ENCODE results near the gene HOTAIR. TPM values are rescaled to one million over a fixed set of nuclear protein-coding genes. Genes with fewer than 3 reads are reported as not detected.

The HOTAIR gene
- total RNA-seq, 2 donors from 2014 or later: not detected

DNA sequence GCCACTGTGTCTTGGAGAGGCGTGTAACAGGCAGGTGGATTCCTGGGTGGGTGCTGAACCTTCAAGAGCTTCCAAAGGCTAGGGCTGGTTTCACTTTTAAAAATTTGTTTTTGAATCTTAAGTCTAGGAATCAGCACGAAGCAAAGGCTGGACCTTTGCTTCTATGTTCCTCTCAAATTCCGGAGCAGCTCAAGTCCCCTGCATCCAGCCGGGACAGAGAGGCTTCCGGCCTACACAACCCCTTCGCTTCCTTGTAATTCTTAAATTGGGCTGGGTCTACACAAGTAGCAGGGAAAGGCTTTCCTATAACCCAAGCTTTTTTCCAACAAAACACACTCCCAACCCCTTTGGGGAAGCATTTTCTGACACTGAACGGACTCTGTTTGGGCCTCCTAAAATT is 11.7 kb downstream of the HOTAIR start:
- no peak for DNase-seq (ENCODE audit: low spot score in 2 of 2)
- Mint-ChIP-seq H3K36me3 (peaks cover 6 to 10% of the 10 kb centered on the region in 2 donors), H3K27ac (no peak overlapping the region), H3K9me3 (no peaks in the 10 kb centered on the region)
- no peak for ATAC-seq

DNA sequence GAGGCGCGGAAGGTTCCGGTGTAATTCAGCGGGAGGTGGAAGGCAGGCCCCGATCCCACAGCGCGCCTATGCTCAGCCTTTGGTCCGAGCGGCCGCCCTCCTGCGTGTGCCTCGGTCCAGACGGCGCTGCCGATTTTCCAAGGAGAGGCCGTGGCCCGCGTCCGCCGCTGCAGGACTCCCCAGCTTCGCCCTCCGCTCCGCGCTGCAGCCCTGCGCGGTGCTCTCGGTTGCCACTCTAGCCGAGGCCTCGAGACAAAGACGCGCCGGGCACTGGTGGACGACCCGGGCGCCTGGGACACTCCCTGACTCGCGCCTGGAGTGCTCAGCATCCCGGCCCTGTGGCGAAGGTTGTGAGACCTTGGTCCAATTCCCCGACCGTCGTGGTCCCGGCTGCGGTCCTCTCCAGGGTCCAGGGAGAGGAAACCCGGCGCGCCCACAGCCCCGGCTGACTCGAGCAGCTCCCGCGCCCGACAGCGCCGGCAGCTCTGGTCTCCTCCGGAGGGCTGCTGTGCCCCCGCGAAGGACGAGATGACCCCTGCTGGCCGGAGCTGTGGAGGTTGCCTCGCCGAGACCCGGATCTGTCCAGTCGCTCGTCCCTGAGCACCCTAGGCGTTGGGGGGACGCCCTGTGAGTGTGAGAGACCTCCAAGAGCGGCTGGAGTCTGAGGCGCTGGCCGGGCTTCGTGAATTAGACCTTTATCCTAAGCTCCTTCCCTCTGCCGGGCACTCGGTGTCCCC is 13.6 kb downstream of the HOTAIR start:
- Mint-ChIP-seq H3K27ac (no peak overlapping the region), H3K9me3 (no peaks in the 10 kb centered on the region), H3K36me3 (peaks cover 6 to 10% of the 10 kb centered on the region in 2 donors)
- no peak for ATAC-seq
- no peak for DNase-seq (ENCODE audit: low spot score in 2 of 2)

DNA sequence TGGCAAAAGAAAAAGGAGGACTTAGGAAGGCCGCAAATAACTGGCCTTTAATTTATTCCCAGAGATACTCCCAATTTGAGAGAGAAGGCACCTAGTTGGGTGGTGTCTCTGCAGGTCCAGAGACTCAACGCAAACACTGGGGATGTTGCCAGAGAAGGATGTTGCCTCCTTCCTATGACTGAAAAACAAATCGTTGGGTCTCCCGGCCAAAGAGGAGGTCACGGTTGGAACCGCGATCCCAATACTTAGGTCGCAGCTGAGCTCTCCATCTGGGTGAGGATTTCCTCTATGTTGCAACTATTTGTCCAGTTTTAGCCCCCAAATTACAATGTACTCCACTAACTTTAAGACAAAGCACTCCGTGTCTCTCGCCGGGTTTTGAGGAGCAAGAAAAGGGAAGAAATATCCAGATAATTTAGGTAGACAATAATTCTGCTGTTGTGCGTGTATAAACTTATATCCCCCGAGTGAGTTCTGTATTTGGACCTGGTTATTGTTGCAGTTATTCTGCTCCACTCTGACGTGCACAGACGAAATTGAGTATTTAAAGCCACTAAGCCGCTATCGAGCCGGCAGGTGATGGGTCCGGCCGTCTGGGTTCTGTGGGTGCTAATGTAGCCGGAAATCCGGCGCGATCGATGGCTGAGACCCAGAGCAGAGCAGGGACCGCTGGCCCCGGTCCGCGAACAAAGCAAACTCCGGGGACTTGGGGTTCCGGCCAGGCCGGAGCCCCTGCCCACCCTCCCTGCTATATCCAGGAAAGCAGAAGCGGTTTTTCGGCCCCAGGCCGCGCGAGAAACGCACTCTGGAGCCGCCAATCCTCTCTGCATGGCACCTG is 14.3 kb downstream of the HOTAIR start:
- H3K9me3 Mint-ChIP-seq: no peaks in the 10 kb centered on the region
- DNase-seq (ENCODE audit: low spot score in 2 of 2): no peak
- H3K27ac Mint-ChIP-seq: peak overlapping the region in 1 of 2 donors; percentile 90
- peaks cover 6 to 10% of the 10 kb centered on the region in 2 donors for H3K36me3 Mint-ChIP-seq
- no peak for ATAC-seq

DNA sequence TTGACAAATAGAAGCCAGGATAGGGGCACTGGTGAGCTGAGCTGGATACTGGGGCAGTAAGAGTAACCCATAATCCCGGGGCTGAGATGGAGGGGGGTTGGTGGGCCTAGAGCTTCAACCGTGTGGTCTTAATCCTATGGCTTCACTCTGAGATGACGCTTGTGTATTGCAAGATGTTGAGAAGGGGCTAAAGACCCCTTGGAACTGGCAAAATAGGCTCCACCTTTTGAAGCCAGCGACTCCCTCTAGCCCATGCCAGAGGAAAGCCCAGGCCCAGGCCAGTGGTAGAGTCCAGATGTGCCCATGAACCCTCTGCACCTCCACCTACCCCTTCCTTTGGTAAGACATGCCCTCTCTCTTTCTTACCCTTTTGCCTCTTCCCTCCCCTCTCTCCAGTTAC is 15.4 kb downstream of the HOTAIR start:
- ATAC-seq (no peak), DNase-seq (ENCODE audit: low spot score in 2 of 2) (no peak)
- H3K27ac Mint-ChIP-seq: peak overlapping the region in 1 of 2 donors; percentile 67
- H3K36me3 Mint-ChIP-seq: peaks cover 6 to 10% of the 10 kb centered on the region in 2 donors
- H3K9me3 Mint-ChIP-seq: no peaks in the 10 kb centered on the region

DNA sequence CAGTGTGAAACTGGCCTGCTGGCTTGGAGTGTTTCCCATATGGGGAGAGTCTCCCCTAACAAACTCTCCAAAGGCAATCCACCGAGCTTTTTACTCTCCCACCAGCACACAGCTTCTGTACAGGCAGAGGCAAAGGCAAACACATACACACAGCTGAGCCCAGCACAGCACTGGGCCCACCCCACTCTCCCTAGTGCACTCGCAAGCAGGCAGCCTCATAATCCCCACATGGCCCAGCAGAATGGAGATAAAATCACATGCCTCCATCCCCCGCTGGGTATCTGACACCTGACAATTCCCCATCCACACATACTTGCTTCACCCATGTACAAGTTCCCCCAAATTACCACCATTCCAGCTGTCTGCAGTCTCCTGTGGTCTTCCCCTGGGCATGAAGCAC is 16.6 kb downstream of the HOTAIR start:
- H3K9me3 Mint-ChIP-seq: no peaks in the 10 kb centered on the region
- DNase-seq (ENCODE audit: low spot score in 2 of 2) (no peak), ATAC-seq (no peak)
- H3K36me3 Mint-ChIP-seq: peaks cover 11 to 22% of the 10 kb centered on the region in 2 donors
- no peak overlapping the region for H3K27ac Mint-ChIP-seq

DNA sequence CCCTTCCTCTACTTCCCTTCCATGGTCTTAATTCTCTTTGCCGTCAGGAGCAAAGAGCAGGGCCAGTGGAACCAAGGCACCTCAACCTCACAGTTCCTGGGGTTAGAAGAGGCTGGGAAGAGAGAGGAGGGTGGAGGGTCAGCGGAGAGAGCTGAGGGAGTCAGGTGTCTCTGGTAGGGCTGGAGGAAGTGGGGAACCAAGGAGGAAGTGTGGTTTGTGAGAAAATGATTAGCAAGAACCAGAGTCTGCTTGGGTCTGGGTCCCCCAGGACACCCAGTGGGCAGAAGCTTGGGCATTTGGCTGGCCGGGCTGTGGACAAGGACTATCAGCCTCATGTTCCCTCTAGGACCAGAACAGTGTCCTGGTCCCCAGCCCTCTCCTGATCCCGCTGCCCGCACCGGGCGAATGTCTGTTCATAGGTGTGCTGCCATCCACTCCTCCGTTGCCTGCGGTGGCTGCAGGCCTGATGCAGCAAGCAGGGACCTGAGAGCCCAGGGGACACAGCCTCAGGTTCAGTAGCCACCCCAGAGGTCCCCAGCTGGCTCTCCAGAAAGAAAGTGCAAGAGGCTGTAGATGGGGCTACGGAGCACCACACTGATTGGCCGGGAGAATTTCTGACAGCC is 17.7 kb downstream of the HOTAIR start:
- H3K27ac Mint-ChIP-seq: no peak overlapping the region
- ATAC-seq: no peak

DNA sequence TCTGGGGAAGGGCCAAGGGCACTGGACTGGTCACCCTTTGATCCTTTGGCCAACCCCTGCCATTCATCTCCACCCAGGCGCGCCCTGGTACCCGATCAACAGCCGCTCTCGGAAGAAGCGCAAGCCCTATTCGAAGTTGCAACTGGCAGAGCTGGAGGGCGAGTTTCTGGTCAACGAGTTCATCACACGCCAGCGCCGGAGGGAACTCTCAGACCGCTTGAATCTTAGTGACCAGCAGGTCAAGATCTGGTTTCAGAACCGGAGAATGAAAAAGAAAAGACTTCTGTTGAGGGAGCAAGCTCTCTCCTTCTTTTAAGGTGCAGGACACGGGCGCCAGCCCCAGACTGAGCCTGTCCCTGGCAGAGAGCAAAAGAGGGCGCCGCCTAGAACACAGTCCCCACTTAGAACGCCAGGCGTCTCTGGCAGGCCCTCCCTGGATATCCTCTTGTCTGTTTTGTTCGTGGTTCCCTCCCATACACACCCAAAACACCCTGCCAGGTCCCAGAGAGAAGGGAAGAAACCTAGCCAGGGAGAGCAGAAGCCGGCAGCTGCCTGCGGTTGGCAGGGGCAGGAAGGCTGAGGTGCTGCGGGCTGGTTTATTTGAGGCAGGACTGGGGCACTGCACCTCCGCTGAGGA is 18.4 kb downstream of the HOTAIR start:
- DNase-seq (ENCODE audit: low spot score in 2 of 2) (no peak), ATAC-seq (peak in 1 of 2 donors; percentile 37)
- peak overlapping the region in 1 of 2 donors; percentile 11 for H3K27ac Mint-ChIP-seq
- H3K9me3 Mint-ChIP-seq: no peaks in the 10 kb centered on the region
- H3K36me3 Mint-ChIP-seq: peaks cover 11 to 33% of the 10 kb centered on the region in 2 donors

More for the DNA sequence above, 17.7 kb downstream of the HOTAIR start:
- DNase-seq (ENCODE audit: low spot score in 2 of 2): no peak
- H3K36me3 Mint-ChIP-seq: peaks cover 11 to 27% of the 10 kb centered on the region in 2 donors
- no peaks in the 10 kb centered on the region for H3K9me3 Mint-ChIP-seq

DNA sequence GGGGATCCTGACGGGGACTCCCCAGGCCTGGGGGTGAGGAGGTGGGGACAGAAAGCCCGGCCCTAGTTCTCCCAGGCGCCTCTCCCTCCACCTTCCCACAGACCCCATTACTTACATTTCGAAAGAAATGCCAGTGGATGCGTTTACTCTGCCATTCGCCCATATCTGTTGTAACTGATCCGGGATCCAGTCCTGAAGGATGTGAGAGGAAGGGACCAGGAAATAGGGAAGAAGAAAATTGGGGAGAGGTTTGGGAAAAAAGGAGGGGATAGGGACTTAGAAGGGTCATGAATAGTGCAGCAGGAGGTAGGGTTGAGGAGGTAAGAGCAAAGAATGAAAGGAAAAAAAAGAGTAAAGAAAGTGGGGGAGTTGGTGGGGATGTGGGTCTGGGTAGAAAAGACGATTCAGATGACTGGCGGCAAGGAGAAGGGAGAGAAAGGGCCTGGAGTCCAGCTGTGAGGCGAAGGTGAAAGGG is 18.9 kb downstream of the HOTAIR start:
- H3K27ac Mint-ChIP-seq: peak overlapping the region in 1 of 2 donors; percentile 11
- ATAC-seq: no peak
- H3K36me3 Mint-ChIP-seq: peaks cover 11 to 36% of the 10 kb centered on the region in 2 donors
- no peak for DNase-seq (ENCODE audit: low spot score in 2 of 2)
- H3K9me3 Mint-ChIP-seq: no peaks in the 10 kb centered on the region

DNA sequence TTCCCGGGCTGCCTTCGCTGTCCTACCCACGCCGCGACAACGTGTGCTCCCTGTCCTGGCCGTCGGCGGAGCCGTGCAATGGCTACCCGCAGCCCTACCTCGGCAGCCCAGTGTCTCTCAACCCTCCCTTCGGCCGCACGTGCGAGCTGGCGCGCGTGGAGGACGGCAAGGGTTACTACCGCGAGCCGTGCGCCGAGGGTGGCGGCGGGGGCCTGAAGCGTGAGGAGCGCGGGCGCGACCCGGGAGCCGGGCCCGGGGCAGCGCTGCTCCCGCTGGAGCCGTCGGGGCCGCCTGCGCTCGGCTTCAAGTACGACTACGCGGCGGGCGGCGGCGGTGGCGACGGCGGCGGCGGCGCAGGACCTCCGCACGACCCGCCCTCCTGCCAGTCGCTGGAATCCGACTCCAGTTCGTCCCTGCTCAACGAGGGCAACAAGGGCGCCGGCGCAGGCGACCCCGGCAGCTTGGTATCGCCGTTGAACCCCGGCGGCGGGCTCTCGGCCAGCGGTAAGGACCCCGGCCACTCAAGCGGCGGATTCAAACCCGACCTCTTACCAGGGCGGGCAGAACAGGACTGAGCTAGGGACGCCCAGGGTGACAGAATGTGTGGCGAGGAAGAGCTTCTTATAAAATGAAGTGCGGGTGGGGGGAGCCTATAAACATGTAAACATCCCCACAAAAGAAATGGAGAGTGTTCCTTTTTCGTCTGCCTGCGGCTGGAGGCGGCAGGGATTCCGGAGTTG is 19.5 kb downstream of the HOTAIR start:
- peaks cover 7 to 32% of the 10 kb centered on the region in 2 donors for H3K36me3 Mint-ChIP-seq
- H3K9me3 Mint-ChIP-seq: no peaks in the 10 kb centered on the region
- no peak for ATAC-seq

DNA sequence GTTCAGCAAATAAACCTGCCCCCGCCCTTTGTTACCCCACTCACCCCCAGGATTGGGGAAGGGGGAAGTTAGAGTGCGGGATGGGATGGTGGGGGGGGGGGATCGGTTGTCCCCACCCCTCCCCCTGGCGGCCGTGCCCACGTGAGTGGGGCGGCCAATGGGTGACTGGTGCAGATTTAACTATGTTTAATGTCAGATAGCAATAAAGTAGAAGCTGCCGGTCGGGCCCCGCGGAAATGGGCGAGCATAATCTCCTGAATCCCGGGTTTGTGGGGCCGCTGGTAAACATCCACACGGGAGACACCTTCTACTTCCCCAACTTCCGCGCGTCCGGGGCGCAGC is 20.1 kb downstream of the HOTAIR start, which contains the start of gene HOXC12:
Gene HOXC12 (plus strand): TSS at position 210 of the 342 bp plus-strand sequence. CDS start 27 bp downstream, at position 237.
- DNase-seq (ENCODE audit: low spot score in 2 of 2): no peak
- Mint-ChIP-seq H3K27ac (peak within 1 kb of the TSS in 1 of 2 donors; percentile 84), H3K9me3 (no peaks in the 10 kb centered on the region), H3K36me3 (peaks cover 5 to 27% of the 10 kb centered on the region in 2 donors)
- no peak for ATAC-seq

More for the DNA sequence above, 19.5 kb downstream of the HOTAIR start:
- no peak for DNase-seq (ENCODE audit: low spot score in 2 of 2)
- peak overlapping the region in 1 of 2 donors; percentile 5 for H3K27ac Mint-ChIP-seq

DNA sequence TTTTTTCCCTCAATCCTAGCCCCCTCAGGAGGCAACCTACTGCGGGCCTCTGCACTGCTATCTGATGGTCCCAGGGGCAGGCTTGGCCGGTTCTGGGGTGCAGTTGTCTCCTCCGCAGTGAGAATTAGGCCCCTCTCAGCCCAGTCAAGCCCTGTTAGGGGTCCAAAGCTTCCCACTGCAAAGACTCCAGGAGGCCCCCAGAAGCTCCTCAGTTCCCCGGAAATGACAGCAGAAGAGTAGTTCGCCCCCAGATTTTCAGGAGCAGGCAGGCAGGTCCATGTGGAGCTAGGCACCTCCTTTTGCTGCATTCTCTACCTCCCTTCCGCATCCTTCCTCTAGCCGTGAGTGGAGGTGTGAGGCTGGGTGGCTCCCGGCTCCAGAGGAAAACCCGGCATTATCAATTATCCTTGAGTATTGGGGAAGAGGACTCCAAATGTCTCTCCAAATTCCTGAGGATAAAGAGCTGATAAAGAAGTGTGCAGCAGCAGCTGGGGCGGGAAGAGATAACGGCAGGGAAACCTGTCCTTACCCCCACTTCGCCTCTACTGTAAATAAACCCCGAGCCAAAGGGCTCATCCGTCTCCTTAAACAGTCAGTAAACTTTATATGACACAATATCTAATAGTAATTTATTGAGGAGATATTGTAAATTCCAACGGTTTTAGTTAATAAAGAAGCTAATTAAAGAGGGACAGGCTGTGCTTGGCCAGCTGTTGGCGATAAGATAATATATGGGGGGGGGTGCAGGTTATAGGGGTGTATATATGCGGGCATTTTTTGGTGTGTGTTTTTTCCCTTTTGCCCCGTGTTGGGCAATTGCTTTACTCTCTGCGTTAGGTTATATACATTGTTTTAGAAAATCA is 20.7 kb downstream of the HOTAIR start:
- no peaks in the 10 kb centered on the region for H3K9me3 Mint-ChIP-seq
- peaks cover 5 to 26% of the 10 kb centered on the region in 2 donors for H3K36me3 Mint-ChIP-seq
- ATAC-seq (no peak), DNase-seq (ENCODE audit: low spot score in 2 of 2) (no peak)
- peak overlapping the region in 1 of 2 donors; percentile 84 for H3K27ac Mint-ChIP-seq

DNA sequence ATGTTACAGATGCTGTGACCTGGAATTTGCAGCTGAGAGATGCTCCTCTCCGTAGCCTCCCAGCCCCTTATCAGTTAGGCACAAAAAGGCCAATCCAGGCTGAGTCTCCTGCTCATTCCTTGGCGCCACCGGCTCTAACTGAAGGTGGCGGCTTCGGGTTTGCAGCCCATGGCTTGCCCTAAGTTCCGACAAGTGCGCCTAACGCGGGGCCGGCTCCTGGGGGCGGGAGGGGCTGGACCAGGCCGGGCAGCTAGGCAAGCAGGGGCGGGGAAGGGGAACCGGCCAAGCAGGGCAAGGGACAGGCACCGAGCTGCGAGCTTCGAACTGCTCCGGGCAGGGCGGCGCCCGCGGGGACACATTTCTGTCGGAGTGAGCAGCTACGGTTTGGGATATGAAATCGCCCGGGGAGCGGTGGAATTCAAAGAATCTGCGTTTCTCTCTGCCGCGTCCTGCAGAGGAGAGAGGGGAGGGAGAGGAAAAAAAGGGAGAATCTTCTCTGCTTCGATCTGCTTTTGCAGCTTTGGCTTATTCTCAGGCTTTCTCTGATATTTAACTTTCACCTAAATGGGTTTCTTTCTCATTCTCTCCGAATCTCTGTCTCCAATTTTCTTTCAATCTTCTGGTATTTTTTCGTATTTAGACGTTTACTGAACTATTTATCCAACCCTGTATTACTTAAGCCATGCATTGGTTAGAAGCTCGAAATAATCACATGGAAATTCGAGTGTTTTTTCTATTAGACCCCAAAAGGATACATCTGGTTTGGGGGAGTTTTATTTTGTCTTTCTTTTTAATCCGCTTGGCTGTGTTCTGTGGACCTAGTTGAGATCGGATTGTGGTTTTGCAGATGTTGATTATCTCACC is 21.7 kb downstream of the HOTAIR start:
- H3K27ac Mint-ChIP-seq: peak overlapping the region in 1 of 2 donors; percentile 79
- DNase-seq (ENCODE audit: low spot score in 2 of 2) (no peak), ATAC-seq (no peak)
- no peaks in the 10 kb centered on the region for H3K9me3 Mint-ChIP-seq
- H3K36me3 Mint-ChIP-seq: peaks cover 5 to 26% of the 10 kb centered on the region in 2 donors

DNA sequence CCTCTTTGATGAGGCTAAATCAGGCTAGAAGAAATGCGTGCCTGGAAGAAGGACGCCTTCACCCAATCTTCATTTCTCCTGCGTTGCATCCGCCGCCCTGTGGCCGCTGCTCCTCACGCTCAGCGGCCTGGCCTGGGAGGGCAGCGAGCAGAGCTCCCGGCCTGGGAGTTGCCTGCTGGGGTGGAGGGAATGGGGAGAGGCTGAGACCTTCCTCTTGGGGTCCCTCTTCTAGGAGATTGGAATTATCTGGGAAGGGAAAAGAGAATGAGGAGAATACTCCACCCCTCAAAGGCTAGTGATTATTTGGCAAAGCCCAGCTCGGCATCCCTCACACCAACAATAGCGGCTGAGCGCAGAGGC is 22.4 kb downstream of the HOTAIR start:
- Mint-ChIP-seq H3K36me3 (peaks cover 5 to 26% of the 10 kb centered on the region in 2 donors), H3K9me3 (no peaks in the 10 kb centered on the region), H3K27ac (peak overlapping the region in 1 of 2 donors; percentile 79)
- ATAC-seq: no peak
- DNase-seq (ENCODE audit: low spot score in 2 of 2): no peak

DNA sequence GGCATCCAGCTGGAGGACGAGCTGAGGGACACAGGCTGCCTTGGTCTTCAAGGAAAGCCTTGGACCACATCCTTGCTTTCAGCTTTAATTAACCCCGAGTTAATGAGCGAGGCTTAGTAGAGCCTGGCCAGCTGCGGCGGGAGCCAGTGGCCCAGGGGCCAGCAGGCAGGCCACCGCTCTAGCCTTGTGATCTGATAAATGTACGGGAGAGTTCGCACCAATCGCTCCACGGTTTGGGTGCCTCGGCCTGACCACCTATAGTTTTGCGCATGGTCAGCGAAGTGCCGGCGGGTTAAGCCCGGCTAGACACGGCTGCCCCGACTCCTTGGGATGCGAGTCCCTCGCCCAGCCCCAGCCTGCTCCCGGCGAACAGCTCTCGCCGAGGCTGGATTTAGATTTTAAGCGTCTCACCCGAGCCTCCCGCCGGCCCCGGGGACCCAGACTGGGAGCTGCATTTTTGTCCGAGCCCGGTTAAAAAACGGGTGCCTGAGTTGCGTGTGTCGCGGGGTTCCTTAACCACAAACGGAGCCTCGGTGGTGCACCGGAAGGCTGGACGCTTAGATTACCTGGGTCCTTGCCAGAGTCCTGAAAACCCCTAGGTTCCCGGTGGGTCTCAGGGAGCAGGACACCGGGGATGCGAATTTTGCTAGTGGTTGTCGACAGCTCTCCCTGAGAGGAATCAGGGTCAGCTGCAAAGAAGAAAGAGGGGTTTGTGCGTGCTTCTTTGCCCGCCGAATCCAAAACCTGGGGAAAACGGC is 23.0 kb downstream of the HOTAIR start:
- DNase-seq (ENCODE audit: low spot score in 2 of 2) (no peak), ATAC-seq (no peak)
- peaks cover 5 to 26% of the 10 kb centered on the region in 2 donors for H3K36me3 Mint-ChIP-seq
- no peaks in the 10 kb centered on the region for H3K9me3 Mint-ChIP-seq
- peak overlapping the region in 1 of 2 donors; percentile 87 for H3K27ac Mint-ChIP-seq

All from activated naive CD4-positive, alpha-beta T cell treated with anti-CD3 and anti-CD28 coated beads, Interleukin-2, amount 50 U/mL, for 72 hours (primary cell).